ENCODE measurements around the gene SCFD2.
"Not testable (repeated sequence)": the region's sequence is repeated elsewhere in the genome, so short reads cannot be mapped to it uniquely, and the experiment has no call there.

SCFD2 gene

GRCh38 chr4:53340145-53340544, 25.7 kb downstream of the SCFD2 start:
- DNase-seq = not testable (repeated sequence)

DNA sequence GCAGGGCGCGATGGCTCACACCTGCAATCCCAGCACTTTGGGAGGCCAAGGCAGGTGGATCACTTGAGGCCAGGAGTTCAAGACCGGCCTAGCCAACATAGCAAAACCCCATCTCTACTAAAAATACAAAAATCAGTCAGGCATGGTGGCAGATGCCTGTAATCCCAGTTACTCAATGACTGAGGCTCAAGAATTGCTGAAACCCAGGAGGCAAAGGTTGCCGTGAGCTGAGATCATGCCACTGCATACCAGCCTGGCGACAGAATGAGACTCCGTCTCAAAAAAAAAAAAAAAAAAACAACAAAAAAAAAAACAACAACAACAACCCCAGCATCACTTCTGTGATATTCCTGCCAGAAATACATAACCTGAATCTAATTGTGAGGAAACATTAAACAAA, 30.9 kb downstream of the SCFD2 start:
- not testable (repeated sequence) for DNase-seq

GRCh38 chr4:53326535-53326934, 39.3 kb downstream of the SCFD2 start:
- no peak for DNase-seq

DNA sequence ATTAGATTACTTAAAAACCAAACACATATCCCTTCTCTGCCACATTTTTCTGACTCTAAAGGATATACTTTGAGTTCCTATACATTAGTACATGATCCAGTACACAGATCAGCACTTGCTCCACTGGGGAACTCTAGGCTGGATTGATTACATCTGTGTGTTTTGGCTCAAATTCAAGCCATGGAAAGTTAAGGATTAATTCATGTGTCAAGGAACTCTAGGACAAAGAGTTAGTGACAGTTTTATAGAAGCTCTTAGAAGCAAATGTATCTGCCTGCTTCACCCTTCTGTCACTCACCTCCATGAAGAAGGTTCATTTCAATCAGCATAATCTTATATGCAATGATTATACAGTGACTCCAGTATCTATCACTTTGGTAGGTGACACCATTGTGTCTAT, 43.2 kb downstream of the SCFD2 start:
- DNase-seq = no peak

GRCh38 chr4:53321984-53322289, 43.9 kb downstream of the SCFD2 start:
- DNase-seq = no peak

GRCh38 chr4:53321151-53321983, 44.5 kb downstream of the SCFD2 start:
- DNase-seq = no peak

DNA sequence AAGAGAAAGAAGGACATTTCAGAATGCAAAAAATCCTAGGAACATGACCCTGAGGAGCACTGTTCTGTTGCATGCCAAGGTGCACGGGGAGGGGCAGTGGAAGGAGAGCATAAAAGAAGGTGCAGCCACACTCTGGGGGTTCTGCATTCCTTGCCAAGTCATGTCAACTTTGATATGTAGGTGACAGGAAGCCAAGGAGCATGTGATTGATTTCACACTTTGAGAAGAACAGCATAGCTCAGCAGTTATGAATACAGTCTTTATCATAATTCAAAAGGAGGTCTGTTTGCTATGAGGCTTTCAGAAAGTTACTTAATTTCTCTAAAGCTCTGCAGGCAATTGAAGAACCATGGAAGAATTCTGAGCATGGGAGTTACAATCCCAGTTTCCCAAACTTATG, 50.6 kb downstream of the SCFD2 start:
- no peak for DNase-seq

- DNase-seq = no peak
Observed at GRCh38 chr4:53314252-53314651, 51.6 kb downstream of the SCFD2 start.

GRCh38 chr4:53313510-53313909, 52.4 kb downstream of the SCFD2 start:
- no peak for DNase-seq

- no peak for DNase-seq
Observed at GRCh38 chr4:53309321-53310040, 56.4 kb downstream of the SCFD2 start.

- DNase-seq = no peak
Observed at GRCh38 chr4:53307819-53308780, 57.8 kb downstream of the SCFD2 start.

DNA sequence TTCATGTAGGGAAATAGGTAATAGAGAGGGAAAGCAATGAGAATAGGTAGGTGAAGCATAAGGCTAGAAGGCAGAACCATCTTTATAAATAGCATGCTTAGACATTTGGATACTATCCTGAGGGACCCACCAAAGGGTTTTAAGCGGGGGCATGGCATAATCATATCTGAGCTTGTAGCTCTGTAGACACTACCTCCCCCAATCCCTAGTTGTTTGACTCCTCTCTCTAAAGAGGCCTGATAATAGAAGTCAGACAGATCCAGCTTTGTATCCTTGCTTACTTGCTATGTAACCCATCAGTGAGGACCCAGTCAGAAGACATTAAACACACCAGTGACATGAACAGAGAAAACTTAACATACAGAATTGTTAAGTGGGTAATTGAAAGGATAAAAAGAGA, 58.7 kb downstream of the SCFD2 start:
- no peak for DNase-seq

GRCh38 chr4:53306729-53307128, 59.1 kb downstream of the SCFD2 start:
- no peak for DNase-seq

DNA sequence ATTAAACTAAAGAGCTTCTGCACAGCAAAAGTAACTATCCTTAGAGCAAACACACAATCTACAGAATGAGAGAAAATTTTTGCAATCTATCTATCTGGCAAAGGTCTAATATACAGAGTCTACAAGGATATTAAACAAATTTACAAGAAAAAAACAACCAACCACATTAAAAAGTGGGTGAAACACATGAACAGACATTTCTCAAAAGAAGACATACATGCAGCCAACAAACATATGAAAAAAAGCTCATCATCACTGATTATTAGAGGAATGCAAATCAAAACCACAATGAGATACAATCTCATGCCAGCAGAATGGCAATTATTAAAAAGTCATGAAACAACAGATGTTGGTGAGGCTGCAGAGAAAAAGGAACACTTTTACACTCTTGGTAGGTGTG, 73.7 kb downstream of the SCFD2 start:
- DNase-seq = not testable (repeated sequence)

- DNase-seq = no peak
Observed at GRCh38 chr4:53281438-53281837, 84.4 kb downstream of the SCFD2 start.

- no peak for DNase-seq
Observed at GRCh38 chr4:53280846-53281245, 85.0 kb downstream of the SCFD2 start.

GRCh38 chr4:53274609-53275268, 91.1 kb downstream of the SCFD2 start:
- DNase-seq = no peak

DNA sequence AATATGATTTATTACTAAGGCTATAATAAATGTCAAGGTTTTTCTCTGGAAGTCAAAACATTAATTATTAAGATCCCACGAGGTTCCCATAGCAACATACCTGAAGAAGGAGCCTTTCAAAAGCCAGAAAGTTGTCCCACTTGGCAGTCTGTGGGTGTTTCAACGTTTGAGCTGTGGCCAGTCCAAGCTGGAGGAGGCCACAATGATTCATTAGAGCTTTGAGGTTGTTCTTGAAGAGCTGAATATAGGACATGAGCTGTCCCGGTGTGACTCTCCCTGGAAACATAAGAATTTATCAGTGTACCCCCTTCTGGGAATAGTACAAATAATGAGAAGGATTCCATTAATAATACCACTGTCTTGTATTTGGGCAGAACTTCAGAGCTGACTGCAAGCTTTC, 92.1 kb downstream of the SCFD2 start:
- DNase-seq = no peak

DNA sequence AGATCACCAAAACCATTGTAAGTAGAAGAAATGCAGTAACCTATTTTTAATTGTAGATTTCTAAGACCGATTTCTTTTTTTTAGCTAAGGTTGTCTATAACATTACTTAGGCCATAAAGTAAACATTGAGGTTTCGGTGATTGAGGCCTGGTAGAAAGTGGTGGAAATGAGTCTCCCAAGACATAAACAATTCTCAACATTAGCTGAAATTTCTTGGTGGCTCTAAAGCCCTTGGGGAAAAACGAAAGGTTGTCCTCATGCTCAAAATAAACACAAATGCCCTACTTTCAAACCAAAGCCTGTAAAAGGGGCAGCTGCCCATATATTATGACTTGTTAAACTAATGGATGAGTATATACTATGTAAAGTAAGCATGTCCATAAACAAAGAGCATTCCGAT, 98.8 kb downstream of the SCFD2 start:
- no peak for DNase-seq

GRCh38 chr4:53255986-53256385, 109.9 kb downstream of the SCFD2 start:
- not testable (repeated sequence) for DNase-seq

GRCh38 chr4:53240573-53240972, 125.3 kb downstream of the SCFD2 start:
- no peak for DNase-seq

GRCh38 chr4:53238352-53238751, 127.5 kb downstream of the SCFD2 start:
- not testable (repeated sequence) for DNase-seq

GRCh38 chr4:53237811-53238210, 128.1 kb downstream of the SCFD2 start:
- DNase-seq = not testable (repeated sequence)
